H1 (cell line): ENCODE results near the gene MATR3. TPM values are rescaled to one million over a fixed set of nuclear protein-coding genes. Genes with fewer than 3 reads are reported as not detected.

Source experiments
- CEBPB ChIP-seq: IDR thresholded peaks from 2 replicates; pipeline ENCODE4 v1.6.1; 2012; ENCODE audit warnings: low read depth, low read length
- JUND ChIP-seq: IDR thresholded peaks from 2 replicates; pipeline ENCODE4 v1.6.1; 2011; ENCODE audit warnings: mild to moderate bottlenecking, improper control_type of control experiment, low read length
- KDM4A ChIP-seq: IDR thresholded peaks from one replicate; pipeline ENCODE4 v1.7.1; 2012; ENCODE audit warnings: low read depth, mild to moderate bottlenecking, moderate library complexity, low read length, inconsistent platforms; ENCODE audit not compliant: severe bottlenecking
- POLR2AphosphoS5 ChIP-seq: IDR thresholded peaks from 2 replicates; pipeline ENCODE4 v1.6.1; 2011; ENCODE audit warnings: low read depth, low read length
- RFX5 ChIP-seq: IDR thresholded peaks from 2 replicates; pipeline ENCODE4 v1.6.1; 2011; ENCODE audit warnings: low read depth, low read length, improper control_type of control experiment, borderline replicate concordance
- SP4 ChIP-seq: IDR thresholded peaks from 2 replicates; pipeline ENCODE4 v1.6.1; 2012; ENCODE audit warnings: low read length, inconsistent platforms
- polyA plus RNA-seq, 7 experiments: library from polyadenylated mRNA; depleted of rRNA in 3 of 7; stranded (reverse) in 5 of 7; unstranded in 2 of 7; fragments of >200 nt in 5 of 7; fragments of 200-250 nt in 2 of 7; gene quantifications; 1 replicate in 5 of 7; 2 replicates in 1 of 7; 4 replicates in 1 of 7; pipeline versions ENCODE4 v1.2.1 to v1.2.3, GENCODE V29; 2011 to 2013; ENCODE audit warnings: missing spikeins in 2 of 7, mixed read lengths in 2 of 7
- total RNA-seq: library from RNA; stranded (reverse); fragmentation: NEBNext Ultra II Directional; extraction: Animal tissue kit (Norgen Biotek cat#: 25700); gene quantifications from 2 replicates; pipeline ENCODE4 v1.2.1, GENCODE V29; 2021

The MATR3 gene
- total and polyA plus RNA-seq, 2 of the 8 experiments (the other 6 are each of a cell fraction or from before 2014, with no cell fraction given) = 116 to 389 TPM

- TF ChIP-seq SP4 = no peak
- no peak for TF ChIP-seq CEBPB
- TF ChIP-seq JUND = no peak
- TF ChIP-seq POLR2AphosphoS5 = no peak
- TF ChIP-seq KDM4A = no peak
- no peak for TF ChIP-seq RFX5
Measured at GRCh38 chr5:139377226-139377625, 83.7 kb downstream of the MATR3 start (continued).
